Subcutaneous abdominal adipose tissue (tissue), 5 donors: Measurements from ENCODE around the gene PDZD8.

Experiments
- H3K27ac ChIP-seq: one replicate; pipeline ENCODE4 v1.7.0; 2013; ENCODE audit warnings: low read depth, mild to moderate bottlenecking, inconsistent platforms, low read length, moderate library complexity
- H3K27me3 ChIP-seq, 5 donors: one replicate each; pipeline ENCODE4 v1.7.0; 2013; ENCODE audit warnings: low read length in 5 of 5, inconsistent platforms in 1 of 5; ENCODE audit not compliant: control insufficient read depth in 5 of 5, insufficient read depth in 4 of 5
- H3K36me3 ChIP-seq, 5 donors: one replicate each; pipeline ENCODE4 v1.7.0; 2013; ENCODE audit warnings: low read length in 5 of 5; ENCODE audit not compliant: control insufficient read depth in 5 of 5, insufficient read depth in 5 of 5
- H3K4me1 ChIP-seq, 5 donors: one replicate each; pipeline ENCODE4 v1.7.0; 2013; ENCODE audit warnings: low read length in 5 of 5, mild to moderate bottlenecking in 3 of 5, moderate library complexity in 1 of 5; ENCODE audit not compliant: control insufficient read depth in 5 of 5, insufficient read depth in 5 of 5
- H3K4me3 ChIP-seq, 5 donors: one replicate each; pipeline ENCODE4 v1.7.0; 2013; ENCODE audit warnings: low read length in 5 of 5, low read depth in 1 of 5
- H3K9ac ChIP-seq, 5 donors: one replicate each; pipeline ENCODE4 v1.7.0; 2013; ENCODE audit warnings: low read length in 5 of 5, mild to moderate bottlenecking in 4 of 5, moderate library complexity in 3 of 5
- H3K9me3 ChIP-seq, 5 donors: one replicate each; pipeline ENCODE4 v1.7.0; 2013; ENCODE audit warnings: low read length in 5 of 5; ENCODE audit not compliant: control insufficient read depth in 5 of 5
- donor health status: healthy.
- donor health status: healthy.
- donor health status: healthy.
- donor health status: healthy.
- donor health status: healthy.

The PDZD8 gene

GRCh38 chr10:117391436-117392205 lies 16.4 kb upstream of the PDZD8 start:
- Histone ChIP-seq H3K9me3 (peaks cover 0 to 6% (median 0%) of the 10 kb centered on the region in 5 donors), H3K36me3 (no peaks in the 10 kb centered on the region), H3K27ac (no peak overlapping the region)

GRCh38 chr10:117390420-117390819 lies 15.2 kb upstream of the PDZD8 start:
- H3K36me3 ChIP-seq, result no peaks in the 10 kb centered on the region
- no peak overlapping the region for H3K27ac ChIP-seq
- no peak overlapping the region for H3K4me3 ChIP-seq
- peaks cover 0 to 4% (median 0%) of the 10 kb centered on the region in 5 donors for H3K27me3 ChIP-seq
- peaks cover 0 to 6% (median 0%) of the 10 kb centered on the region in 5 donors for H3K9me3 ChIP-seq
- peaks cover 0 to 14% (median 8%) of the 10 kb centered on the region in 5 donors for H3K4me1 ChIP-seq
- H3K9ac ChIP-seq, result no peak overlapping the region

More at GRCh38 chr10:117391436-117392205, 16.4 kb upstream of the PDZD8 start:
- Histone ChIP-seq H3K4me1 (peaks cover 0 to 14% (median 8%) of the 10 kb centered on the region in 5 donors), H3K9ac (no peak overlapping the region), H3K4me3 (no peak overlapping the region), H3K27me3 (peaks cover 0 to 4% (median 0%) of the 10 kb centered on the region in 5 donors)

GRCh38 chr10:117386805-117387204 lies 11.6 kb upstream of the PDZD8 start:
- H3K27ac ChIP-seq, result no peak overlapping the region
- H3K4me1 ChIP-seq, result peaks cover 0 to 8% (median 7%) of the 10 kb centered on the region in 5 donors
- peaks cover 0 to 4% (median 2%) of the 10 kb centered on the region in 5 donors for H3K27me3 ChIP-seq
- H3K36me3 ChIP-seq, result no peaks in the 10 kb centered on the region
- no peak overlapping the region for H3K9ac ChIP-seq
- no peak overlapping the region for H3K4me3 ChIP-seq
- peaks cover 0 to 6% (median 0%) of the 10 kb centered on the region in 5 donors for H3K9me3 ChIP-seq

- Histone ChIP-seq H3K4me3 (no peak overlapping the region), H3K9me3 (no peaks in the 10 kb centered on the region), H3K36me3 (no peaks in the 10 kb centered on the region), H3K4me1 (no peaks in the 10 kb centered on the region), H3K27ac (no peak overlapping the region), H3K27me3 (peaks cover 0 to 9% (median 6%) of the 10 kb centered on the region in 5 donors), H3K9ac (no peak overlapping the region)
Observed at GRCh38 chr10:117382861-117383260, 7.6 kb upstream of the PDZD8 start.

- H3K36me3 ChIP-seq, result no peaks in the 10 kb centered on the region
- H3K4me3 ChIP-seq, result peak overlapping the region; percentile 78 to 97 (median 87)
- H3K27ac ChIP-seq, result peak overlapping the region; percentile 72
- H3K27me3 ChIP-seq, result peaks cover 0 to 8% (median 0%) of the 10 kb centered on the region in 5 donors
- peak overlapping the region; percentile 56 to 95 (median 86) for H3K9ac ChIP-seq
- peaks cover 5 to 46% (median 42%) of the 10 kb centered on the region in 5 donors for H3K4me1 ChIP-seq
- H3K9me3 ChIP-seq, result no peaks in the 10 kb centered on the region
Observed at GRCh38 chr10:117374506-117375359, 507 bp downstream of the PDZD8 start.

- H3K27ac ChIP-seq, result peak overlapping the region; percentile 72
- H3K27me3 ChIP-seq, result peaks cover 0 to 2% (median 0%) of the 10 kb centered on the region in 5 donors
- H3K9ac ChIP-seq, result peak overlapping the region; percentile 56 to 95 (median 86)
- H3K4me3 ChIP-seq, result peak overlapping the region; percentile 78 to 97 (median 87)
- peaks cover 5 to 46% (median 42%) of the 10 kb centered on the region in 5 donors for H3K4me1 ChIP-seq
- no peaks in the 10 kb centered on the region for H3K36me3 ChIP-seq
- no peaks in the 10 kb centered on the region for H3K9me3 ChIP-seq
Observed at GRCh38 chr10:117373823-117374505, 1.3 kb downstream of the PDZD8 start.

GRCh38 chr10:117370205-117370604 lies 5.0 kb downstream of the PDZD8 start:
- no peaks in the 10 kb centered on the region for H3K9me3 ChIP-seq
- no peaks in the 10 kb centered on the region for H3K36me3 ChIP-seq
- no peaks in the 10 kb centered on the region for H3K27me3 ChIP-seq
- peaks cover 2 to 37% (median 34%) of the 10 kb centered on the region in 5 donors for H3K4me1 ChIP-seq
- no peak overlapping the region for H3K4me3 ChIP-seq
- H3K9ac ChIP-seq, result no peak overlapping the region
- no peak overlapping the region for H3K27ac ChIP-seq

- Histone ChIP-seq H3K36me3 (no peaks in the 10 kb centered on the region), H3K4me3 (no peak overlapping the region), H3K4me1 (peaks cover 2 to 26% (median 23%) of the 10 kb centered on the region in 5 donors), H3K27me3 (no peaks in the 10 kb centered on the region), H3K9ac (no peak overlapping the region), H3K9me3 (no peaks in the 10 kb centered on the region), H3K27ac (no peak overlapping the region)
Observed at GRCh38 chr10:117367718-117368117, 7.5 kb downstream of the PDZD8 start.

GRCh38 chr10:117366741-117367140 lies 8.5 kb downstream of the PDZD8 start:
- no peak overlapping the region for H3K9ac ChIP-seq
- H3K27me3 ChIP-seq, result no peaks in the 10 kb centered on the region
- H3K4me1 ChIP-seq, result peaks cover 0 to 18% (median 14%) of the 10 kb centered on the region in 5 donors
- H3K4me3 ChIP-seq, result no peak overlapping the region
- no peaks in the 10 kb centered on the region for H3K36me3 ChIP-seq
- no peaks in the 10 kb centered on the region for H3K9me3 ChIP-seq
- no peak overlapping the region for H3K27ac ChIP-seq
